CD4-positive, alpha-beta T cell treated with Interleukin-6 at 100 ng/mL for 8 hours (primary cell): Measurements from ENCODE around the gene HRH2.
"Not testable (repeated sequence)": the region's sequence is repeated elsewhere in the genome, so short reads cannot be mapped to it uniquely, and the experiment has no call there.

Experiments used
- DNase-seq: peaks from one replicate; pipeline ENCODE4 v3.0.0-alpha.2; 2020; ENCODE audit warnings: mixed read lengths, low spot score

HRH2 gene

DNA sequence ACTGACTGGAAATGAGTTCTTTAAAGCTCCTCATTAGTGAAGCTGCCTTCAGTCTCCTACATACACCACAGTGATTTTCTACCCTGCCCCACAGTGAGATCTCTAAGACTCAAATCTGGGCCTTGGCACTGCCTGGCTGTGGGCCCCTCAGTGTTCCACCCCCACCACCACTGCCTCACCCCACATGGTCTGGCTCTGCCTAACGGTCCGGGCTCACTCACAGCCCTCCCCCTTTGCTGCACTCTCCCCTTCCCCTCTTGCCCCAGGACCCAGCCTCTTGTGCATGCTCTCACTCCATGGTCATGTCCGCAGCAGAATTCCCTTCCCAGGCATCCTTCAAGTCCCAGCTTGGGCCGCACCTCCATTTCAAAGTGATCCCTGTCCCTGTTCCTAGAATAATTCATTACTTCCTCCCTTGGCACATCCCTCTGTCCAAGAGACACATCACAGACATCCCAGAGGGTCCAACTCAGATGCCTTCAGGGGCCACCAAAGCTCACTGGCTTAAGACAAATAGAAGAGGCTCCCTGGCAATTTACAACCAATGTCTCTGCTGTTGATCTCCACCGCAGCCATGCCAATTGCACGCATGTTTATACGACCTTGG, 56.7 kb downstream of the HRH2 start:
- no peak for DNase-seq

DNA sequence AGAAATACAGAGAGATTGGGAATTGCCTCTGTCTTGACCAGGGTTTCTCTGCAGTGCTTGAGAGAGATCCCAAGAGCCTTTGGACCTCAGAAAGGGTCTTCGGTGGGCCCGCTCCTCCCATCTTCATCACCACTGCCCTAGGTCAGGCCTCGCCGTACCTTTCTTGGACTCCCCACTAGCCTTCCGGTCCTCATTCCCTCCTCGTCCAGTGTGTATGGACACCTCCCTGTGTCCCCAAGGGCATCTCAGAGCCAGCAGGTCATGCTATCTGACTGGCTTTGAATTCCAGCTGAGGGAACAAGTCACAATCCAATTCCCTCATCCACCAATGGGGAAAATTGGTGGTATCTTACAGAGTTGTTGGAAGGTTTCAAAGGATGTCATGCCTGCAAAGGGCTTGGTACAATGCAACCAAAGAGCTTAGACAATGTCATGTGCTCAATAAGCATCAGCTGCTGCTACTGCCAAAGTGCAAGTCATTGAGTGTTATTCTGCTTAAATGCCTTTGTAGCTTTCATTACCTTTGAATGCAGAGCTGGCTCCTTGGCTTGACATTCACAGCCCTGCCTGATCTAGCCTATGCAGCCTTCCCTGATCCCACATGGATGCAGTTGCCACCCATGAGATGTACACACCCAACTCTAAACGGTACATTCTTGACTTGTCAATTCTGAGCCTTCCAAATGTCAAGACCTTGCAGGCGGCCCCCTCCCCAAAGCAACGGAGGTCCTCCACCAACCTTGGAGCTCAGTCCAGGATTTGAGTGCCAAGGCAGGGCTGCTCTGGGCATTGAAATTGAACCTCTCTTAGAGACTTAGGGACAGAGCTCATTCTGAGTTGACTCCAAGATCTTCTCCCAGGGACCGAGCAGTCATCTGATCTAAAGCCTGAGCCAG, 58.0 kb downstream of the HRH2 start:
- DNase-seq, result no peak

DNA sequence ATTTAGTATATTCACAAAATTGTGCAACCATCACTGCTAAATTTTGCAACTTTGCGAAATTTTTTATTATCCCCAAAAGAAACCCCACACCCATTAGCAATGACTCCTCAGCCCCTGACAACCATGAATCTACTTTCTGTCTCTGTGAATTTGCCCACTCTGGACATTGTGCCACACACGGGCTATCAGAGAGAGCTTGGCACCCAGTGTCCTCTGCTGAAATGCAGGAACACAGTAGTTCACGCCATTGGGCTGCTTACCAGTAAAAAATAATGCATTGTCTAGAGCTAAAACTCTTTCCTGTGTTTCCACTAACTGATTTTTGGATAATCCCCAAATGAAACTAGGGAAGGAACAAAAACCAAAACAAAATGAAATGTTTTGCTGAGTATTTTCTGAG, 60.0 kb downstream of the HRH2 start:
- no peak for DNase-seq

DNA sequence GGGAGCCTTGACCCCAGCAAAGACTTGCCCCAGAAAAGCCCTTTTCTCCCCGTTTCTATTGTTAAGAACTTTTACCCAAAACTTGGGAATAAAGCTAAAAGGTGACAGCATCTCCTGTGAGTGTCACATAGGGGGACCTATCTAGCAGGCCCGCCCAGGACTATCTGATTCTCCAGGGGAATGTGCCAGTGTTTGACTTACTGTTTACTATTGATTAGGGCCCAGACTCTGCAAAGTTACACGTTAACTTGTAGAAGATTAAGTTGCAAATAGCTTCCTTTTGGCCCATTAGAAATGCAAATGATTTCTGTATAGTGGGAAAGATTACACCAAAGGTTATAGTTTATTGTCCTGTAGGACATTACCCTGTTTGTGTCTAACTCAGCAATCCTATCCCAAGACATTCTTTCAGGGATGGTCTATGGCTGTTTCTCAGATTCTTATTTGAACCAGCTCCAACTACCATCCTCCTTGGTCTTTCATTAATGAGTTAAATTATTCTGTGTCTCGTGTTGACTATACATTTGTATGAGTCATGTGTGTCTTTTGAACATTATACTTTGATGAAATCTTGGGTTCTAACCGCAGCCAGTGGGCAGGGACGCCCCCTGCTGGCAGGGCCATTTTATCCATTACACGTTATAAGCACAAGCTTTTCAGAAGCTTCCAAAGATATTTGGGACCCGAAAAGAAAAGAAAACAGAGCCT, 60.7 kb downstream of the HRH2 start:
- peak; percentile 53 for DNase-seq

DNA sequence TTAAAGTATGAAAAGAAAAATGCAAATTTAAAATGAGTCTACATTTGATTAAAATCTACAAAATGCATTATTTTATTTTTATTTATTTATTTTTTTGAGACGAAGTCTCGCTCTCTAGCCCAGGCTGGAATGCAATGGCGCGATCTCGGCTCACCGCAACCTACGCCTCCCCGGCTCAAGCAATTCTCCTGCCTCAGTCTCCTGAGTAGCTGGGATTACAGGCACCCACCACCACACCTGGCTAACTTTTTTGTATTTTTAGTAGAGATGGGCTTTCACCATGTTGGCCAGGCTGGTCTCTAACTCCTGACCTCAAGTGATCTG, 61.2 kb downstream of the HRH2 start:
- not testable (repeated sequence) for DNase-seq

DNA sequence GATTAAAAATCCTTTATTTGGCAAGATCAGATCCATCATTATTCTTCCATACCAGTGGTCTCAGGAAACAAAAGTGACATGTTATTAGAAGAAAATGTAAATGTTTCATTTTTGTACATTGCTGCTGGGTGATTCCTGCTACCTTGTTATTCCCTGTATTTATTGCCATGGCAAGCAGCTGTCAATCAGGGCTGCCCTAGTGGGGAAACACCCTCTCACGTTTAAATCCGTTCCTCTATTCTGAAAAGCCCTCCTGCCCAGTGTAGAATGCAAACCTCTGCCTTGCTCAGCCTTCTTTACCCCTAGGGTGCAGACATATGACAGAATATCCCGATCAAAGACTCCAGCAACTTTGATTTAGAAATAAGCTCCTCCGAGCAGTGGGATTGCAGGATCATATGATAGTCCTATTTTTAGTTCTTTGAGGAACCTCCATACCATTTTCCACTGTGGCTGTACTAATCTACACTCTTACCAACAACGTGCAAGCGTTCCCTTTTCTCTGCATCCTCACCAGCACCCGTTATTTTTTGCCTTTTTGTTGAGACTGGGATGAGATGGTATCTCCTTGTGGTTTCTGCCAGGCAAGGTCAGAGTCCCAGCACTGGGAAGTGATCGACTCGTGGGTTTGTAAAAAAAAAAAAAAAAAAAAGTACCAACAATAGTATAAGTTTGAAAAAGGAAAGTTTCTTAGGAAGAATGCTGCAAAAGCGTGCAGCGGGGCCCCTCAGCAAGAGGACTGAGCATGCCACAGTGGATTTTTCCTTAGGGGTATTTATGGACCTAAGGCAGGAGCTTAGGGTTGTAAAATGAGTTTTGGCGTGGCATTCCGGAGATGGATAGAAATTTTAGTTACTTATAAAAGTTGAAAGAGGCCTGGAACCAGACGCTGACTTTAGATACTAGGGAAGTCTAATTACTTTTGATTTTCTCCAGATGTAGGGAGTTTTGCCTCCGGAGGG, 66.7 kb downstream of the HRH2 start:
- DNase-seq, result no peak

DNA sequence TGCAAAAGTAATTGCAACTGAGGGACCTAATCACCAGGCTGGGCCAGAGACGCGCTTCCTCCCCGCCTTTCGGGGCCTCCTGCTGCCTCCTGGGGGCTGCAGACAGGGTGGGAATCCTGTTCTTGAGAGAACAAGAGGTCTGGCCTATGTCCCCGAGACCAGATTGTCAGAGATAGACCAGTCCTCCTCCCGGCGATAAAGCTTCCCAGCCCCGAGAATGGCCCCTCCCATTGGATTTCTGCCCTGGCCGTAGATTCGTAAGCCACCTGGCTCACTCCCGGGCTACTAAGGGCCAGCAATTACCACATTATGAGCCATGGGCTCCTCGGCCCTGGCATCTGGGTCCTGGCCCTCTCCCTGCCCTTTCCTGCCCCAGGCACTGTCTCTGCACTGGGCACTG, 70.4 kb downstream of the HRH2 start:
- no peak for DNase-seq

DNA sequence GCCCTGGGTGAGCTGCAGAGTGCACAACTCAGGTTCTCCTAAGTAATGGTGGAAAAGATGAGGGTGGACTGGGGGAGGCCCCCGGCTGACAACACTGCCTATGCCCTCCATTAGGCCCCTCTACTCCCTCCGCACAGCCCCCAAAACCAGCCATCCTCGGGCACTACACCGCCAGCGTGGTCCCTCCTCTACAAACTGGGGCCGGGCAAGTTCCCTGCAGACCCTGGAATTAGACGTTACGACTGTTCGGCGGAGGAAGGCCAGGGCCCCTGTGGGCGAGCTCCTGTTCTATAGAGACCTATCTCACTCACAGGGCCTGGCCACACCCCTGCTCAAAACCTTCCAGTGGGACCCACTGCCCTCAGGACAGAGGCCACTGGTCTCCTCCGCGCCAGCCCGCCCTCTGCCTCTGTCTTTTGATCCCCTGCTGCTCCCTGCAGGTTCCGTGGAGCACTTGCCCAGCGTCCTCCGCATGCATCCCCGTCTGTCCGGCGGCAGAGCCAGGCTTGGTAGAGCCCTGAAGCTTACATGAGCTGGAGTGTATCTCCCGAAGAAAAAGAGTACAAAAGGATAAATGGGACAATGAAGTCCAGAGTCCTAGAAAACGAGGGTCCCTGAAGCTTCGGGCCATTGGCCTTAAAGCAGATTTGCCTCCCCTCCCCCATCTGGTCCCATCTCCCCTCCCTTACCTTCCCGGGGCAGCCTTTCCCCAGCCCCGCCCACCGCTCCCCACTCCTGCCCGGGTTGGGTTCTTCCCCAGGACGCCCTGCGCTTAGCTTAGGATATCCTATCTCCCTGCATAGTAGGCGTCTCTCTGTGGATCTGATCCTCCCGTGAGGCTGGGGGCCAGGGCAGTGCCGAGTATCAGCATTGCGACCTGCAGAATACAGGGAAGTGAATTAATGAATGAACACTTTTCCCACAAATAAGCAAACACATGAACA, 71.3 kb downstream of the HRH2 start:
- no peak for DNase-seq

DNA sequence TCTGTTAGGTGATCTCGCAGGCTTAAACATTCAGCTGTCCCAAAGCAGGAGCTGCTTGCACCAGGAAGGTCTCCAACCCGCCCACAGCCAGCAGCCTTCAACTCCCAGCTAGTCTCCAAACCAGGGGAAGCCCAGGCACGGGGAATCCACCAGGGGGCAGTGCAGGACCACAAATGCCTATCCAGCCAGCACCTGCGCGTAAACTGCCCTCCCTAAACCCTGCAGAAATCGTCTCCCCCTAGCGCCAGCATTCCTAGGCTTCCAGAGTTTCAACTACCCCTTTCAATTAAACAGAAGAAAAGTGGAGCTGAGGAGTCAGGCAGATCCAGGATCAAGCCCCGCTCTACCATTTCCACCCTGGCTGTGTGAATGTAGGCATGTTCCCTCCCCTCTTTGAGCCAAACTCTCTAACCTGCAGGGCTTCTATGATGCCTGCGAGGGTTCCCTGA, 72.0 kb downstream of the HRH2 start:
- peak; percentile 89 for DNase-seq

DNA sequence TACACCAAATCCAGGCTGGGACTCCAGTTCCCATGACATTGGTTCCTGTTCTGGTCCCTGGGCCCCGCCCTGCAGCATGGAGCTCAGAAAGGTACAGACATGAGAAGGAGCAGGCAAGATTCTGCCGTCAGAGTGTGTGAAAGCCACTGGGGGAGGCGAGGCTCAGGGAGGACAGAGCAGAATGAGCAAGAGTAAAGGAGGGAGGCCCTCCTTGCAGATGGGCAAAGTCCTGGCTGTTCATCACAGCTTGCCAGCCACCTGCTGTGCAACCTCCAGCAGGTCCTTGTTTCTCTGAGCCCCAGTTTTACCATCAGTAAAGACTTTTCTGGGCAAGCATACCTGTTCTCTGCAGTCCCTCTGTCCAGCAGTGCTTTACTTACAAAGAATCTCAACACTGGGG, 73.3 kb downstream of the HRH2 start:
- no peak for DNase-seq

DNA sequence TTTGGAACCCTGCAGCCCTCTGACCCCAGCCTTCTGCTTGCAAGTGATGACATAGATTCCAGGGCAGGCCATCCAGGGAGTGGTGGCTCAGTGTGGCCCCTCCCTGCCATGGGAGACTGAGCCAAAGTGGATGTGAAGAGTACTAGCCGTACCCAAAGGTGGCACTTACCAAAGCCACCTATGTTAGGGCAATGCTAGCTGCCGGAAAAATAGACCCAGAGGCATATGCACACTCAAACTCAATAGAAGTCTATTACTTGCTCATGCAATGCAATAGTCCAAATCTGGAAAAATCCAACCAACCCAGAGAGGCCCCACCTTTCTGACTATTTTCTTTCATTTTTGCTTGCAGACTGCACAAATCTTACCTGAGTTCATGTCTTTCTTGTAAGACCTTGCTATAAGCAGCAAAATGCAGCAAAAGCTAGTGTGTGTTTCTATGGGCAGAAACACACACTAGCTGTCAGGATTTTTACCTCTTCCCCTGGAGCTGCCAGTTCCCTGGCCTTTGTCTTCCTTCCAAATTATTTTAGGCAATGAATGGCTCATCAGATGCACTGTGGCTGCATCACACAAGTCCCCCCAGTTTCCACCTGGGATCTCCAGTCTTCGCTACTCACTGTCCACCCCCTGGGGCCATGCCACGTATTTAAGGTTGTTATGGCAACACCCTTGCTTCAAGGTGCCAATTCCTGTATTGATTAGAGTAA, 74.0 kb downstream of the HRH2 start:
- no peak for DNase-seq

DNA sequence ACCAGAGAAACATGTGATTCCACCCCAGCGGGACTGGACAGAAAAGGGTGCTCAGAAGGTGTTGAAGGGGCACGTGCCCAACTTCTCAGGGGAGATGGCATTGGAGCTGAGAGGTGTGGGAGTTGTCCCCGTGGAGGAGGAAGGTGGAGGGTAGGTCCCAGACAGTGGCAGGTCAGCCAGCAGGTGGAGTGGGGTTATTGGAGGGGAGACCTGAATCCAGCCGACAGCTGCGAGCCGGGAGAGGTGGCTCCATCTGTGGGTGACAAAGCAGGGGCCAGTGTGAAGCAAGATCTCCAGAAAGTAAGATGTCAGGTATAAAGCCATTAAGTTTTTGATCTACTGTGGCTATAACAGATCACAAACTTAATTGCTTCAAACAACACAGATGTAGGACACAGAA, 75.1 kb downstream of the HRH2 start:
- no peak for DNase-seq

DNA sequence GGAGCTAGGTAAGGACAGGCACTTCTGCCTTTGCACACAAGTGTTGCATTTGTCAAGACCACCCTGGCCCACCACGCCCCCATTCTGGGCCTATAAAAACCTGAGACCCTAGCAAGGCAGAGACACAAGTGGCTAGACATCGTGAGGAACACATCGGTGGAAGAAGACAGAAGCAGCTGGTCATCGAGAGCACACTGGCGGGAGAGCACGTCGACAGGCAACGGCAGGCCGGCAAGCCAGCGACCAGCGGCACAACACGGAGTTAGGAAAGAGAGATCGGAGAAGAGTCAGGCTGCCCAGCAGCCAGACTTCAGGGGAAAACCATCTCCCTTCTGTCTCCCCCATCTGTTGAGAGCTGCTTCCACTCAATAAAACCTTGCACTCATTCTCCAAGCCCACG, 76.1 kb downstream of the HRH2 start:
- DNase-seq, result no peak

DNA sequence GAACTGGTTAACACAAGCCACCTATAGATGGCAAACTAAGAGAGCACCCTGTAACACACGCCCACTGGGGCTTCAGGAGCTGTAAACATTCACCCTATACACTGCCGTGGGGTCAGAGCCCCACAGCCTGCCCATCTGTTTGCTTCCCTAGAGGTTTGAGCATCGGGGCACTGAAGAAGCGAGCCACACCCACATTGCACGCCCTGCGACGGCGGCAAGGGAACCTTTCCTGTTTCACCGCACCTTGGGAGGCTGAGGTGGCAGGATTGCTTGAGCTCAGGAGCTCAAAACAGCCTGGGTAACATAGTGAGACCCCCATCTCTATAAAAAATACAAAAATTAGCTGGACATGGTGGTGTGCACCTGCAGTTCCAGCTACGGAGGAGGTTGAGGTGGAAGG, 76.6 kb downstream of the HRH2 start:
- no peak for DNase-seq

DNA sequence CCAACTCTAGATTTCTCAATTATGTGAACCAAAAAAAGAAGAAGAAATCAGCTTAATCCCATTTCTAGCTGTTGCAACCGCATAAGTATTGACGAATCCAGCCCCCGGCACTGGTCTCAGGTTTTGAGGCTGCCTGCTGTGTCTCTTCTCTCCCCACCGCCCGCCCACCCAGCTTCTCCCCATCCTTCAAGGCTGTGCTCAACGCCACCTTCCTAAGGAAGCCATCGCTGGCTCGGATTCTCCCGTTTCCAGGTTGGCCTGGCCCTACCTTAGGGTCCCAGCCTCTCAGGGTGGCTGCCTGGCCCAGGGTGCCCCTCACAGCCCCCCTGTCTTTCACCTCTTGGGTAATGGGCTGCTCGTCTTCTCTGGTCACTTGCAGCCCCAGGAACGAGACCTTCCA, 77.8 kb downstream of the HRH2 start:
- DNase-seq, result no peak

DNA sequence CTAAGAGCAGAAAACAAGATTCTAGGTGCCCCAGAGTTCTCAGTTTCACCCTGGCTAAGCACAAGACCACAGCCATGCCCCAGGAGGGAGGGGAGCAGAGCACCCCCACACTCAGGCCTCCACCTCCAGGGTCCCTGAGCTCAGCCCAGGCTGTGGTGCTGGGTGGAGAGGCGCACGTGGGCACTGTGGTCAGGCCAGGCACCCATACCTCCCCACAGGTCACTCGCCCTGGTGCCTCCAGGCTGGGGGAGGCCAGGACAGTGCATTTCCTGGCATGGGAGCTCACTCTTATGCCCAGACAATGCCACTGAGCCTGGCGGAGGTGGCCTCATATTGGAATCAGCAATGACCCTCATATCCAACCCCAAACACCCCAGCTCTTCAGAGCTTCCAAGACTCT, 78.8 kb downstream of the HRH2 start:
- no peak for DNase-seq

DNA sequence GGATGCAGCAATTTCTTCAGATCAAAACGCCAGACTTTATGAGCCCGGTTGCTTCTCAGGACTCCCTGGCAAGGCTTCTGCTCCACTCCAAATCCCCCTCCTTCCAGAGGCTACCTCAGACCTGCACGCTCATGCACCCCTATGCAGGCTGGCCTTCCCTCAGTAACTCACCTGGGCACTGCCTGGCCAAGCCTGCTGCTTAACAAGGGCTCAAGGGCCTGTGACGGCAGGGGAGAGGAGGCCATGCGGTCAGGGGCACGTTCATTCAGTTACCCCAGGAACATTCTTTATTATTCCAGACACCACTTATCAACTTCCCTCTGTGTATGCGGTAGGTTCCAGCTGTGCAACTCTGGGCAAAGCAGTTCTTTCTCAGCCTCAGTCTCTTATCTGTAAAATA, 79.6 kb downstream of the HRH2 start:
- no peak for DNase-seq

DNA sequence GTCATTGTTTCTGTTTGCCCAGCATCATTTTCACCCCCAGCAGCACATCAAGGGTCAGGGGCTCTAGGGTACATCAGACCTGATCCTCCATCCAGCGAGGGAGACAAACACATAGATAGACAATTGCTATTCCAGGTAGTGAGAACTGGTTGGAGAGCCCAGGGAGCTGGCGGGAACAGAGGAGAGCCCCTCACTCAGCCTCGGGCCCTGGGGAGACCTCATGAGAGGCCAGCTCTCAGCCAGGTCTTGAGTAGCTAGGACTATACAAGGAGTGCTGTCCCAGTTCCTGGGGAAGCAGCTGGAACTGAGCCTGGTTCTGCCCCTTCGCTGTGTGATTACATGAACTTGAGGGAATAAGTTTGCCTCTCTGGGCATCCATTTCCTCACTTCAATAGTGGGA, 80.3 kb downstream of the HRH2 start:
- DNase-seq, result no peak

DNA sequence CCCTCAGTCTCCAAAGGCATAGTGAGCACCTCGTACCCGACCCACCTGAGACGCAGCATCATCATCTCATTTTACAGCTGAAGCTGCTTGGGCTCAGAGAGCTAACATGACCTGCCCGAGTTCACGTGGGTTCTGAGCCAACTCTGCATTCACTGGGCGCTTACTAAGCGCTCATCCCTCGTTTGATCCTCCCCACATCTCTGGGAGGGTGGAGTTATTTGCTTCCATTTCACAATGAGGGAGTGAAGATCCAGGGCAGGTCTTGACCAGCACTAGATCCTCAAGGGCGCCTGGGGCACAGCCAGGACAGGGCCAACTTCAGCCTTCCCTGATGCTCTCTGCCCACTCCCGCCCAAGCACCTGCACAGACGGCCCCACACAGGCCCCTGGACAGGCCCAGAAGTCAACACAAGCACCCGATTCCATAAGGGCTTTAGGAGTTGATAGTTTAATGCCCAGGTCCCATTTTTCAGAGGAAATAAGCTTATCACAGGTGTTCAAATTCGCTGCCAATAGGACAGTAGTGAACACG, 80.8 kb downstream of the HRH2 start:
- DNase-seq, result no peak

DNA sequence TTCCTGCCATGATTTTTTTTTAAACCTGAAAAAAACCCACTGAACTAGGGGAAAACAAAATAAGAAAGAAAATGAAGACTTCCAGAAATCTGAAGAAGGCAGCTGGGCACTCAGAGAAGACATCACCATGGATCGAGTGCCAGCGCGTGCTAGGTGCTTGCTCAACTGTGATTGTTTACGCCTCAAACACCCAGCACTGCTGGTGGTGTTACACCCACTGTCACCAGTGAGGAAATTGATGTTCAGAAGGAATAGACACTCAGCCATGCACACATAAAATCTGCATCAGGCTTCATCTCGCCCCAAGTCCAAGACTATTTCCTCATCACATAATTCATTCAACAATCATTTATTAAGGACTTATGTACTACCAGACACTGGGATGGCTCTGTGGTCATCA, 82.1 kb downstream of the HRH2 start:
- no peak for DNase-seq
